GM12878 (cell line): Measurements from ENCODE around the gene KCNH4. TPM values are rescaled to one million over a fixed set of nuclear protein-coding genes. Genes with fewer than 3 reads are reported as not detected.

ENCODE experiments used
- CBX5 ChIP-seq: sonication (generic); IDR thresholded peaks from 2 replicates; pipeline ENCODE4 v1.6.1; 2016; ENCODE audit warnings: low read depth, moderate library complexity, mild to moderate bottlenecking, inconsistent platforms
- CHD4 ChIP-seq: fragments of 200-600 bp; sonication (generic); IDR thresholded peaks from 2 replicates; pipeline ENCODE4 v1.6.1; 2016; ENCODE audit warnings: mild to moderate bottlenecking
- CREM ChIP-seq: IDR thresholded peaks from 2 replicates; pipeline ENCODE4 v1.6.1; 2014; ENCODE audit warnings: antibody characterized with exemption, low read depth
- HCFC1 ChIP-seq: fragments of 150-350 bp; IDR thresholded peaks from 2 replicates; pipeline ENCODE4 v1.6.1; 2014; ENCODE audit warnings: low read length
- IKZF2 ChIP-seq, 2 experiments: fragments of 450-650 bp; IDR thresholded peaks; 2 replicates each; pipeline ENCODE4 v1.6.1; 2017; ENCODE audit warnings: mild to moderate bottlenecking in 2 of 2, moderate library complexity in 2 of 2
- JUNB ChIP-seq: IDR thresholded peaks from 2 replicates; pipeline ENCODE4 v1.6.1; 2016; ENCODE audit warnings: antibody characterized with exemption, mild to moderate bottlenecking
- LARP7 ChIP-seq: fragments of 450-650 bp; IDR thresholded peaks from 2 replicates; pipeline ENCODE4 v1.6.1; 2017; ENCODE audit warnings: mild to moderate bottlenecking
- NR2C2 ChIP-seq: IDR thresholded peaks from 2 replicates; pipeline ENCODE4 v1.6.1; 2011; ENCODE audit warnings: borderline replicate concordance, low read depth; ENCODE audit not compliant: control insufficient read depth, insufficient read length
- RAD21 ChIP-seq: IDR thresholded peaks from 2 replicates; pipeline ENCODE4 v1.6.1; 2011; ENCODE audit warnings: mild to moderate bottlenecking, low read depth, low read length, moderate library complexity; ENCODE audit not compliant: insufficient read depth
- RAD51 ChIP-seq: fragments of 450-650 bp; IDR thresholded peaks from 2 replicates; pipeline ENCODE4 v1.6.1; 2016; ENCODE audit warnings: moderate library complexity, mild to moderate bottlenecking, inconsistent platforms
- RELA ChIP-seq: fragments of 450-650 bp; IDR thresholded peaks from 2 replicates; pipeline ENCODE4 v1.8.0; 2014; ENCODE audit warnings: borderline replicate concordance; ENCODE audit not compliant: partially characterized antibody
- RUNX3 ChIP-seq: IDR thresholded peaks from 2 replicates; pipeline ENCODE4 v1.6.1; 2012; ENCODE audit warnings: low read length, inconsistent platforms
- TARDBP ChIP-seq: IDR thresholded peaks from 2 replicates; pipeline ENCODE4 v1.6.1; 2016; ENCODE audit warnings: borderline replicate concordance
- YBX1 ChIP-seq: fragments of 450-650 bp; IDR thresholded peaks from 2 replicates; pipeline ENCODE4 v1.6.1; 2016; ENCODE audit warnings: antibody characterized with exemption
- ZBED1 ChIP-seq: IDR thresholded peaks from 2 replicates; pipeline ENCODE4 v1.6.1; 2016; ENCODE audit warnings: borderline replicate concordance
- ZNF24 ChIP-seq: fragments of 450-650 bp; IDR thresholded peaks from 2 replicates; pipeline ENCODE4 v1.6.1; 2017; ENCODE audit warnings: antibody characterized with exemption, mild to moderate bottlenecking
- ZNF384 ChIP-seq: IDR thresholded peaks from 2 replicates; pipeline ENCODE4 v1.6.1; 2012; ENCODE audit warnings: low read depth, mild to moderate bottlenecking, low read length, improper control_type of control experiment, borderline replicate concordance
- ZSCAN29 ChIP-seq: fragments of 450-650 bp; IDR thresholded peaks from 2 replicates; pipeline ENCODE4 v1.6.1; 2017; ENCODE audit warnings: mild to moderate bottlenecking, moderate library complexity
- polyA plus RNA-seq, 11 experiments: library from polyadenylated mRNA; depleted of rRNA in 4 of 11; unstranded in 6 of 11; stranded (reverse) in 5 of 11; fragments of >200 nt; fragmentation: Nextera tagmentation in 4 of 11; fragmentation: Illumina TruSeq in 1 of 11; extraction: Ambion mirVana in 4 of 11; extraction: Trizol in 1 of 11; gene quantifications; 1 replicate in 1 of 11; 2 replicates in 10 of 11; pipeline versions ENCODE4 v1.2.1 to v1.2.3, GENCODE V29; 2011 to 2016; ENCODE audit warnings: inconsistent platforms in 2 of 11, missing spikeins in 2 of 11, low read depth in 1 of 11
- total RNA-seq, 4 experiments: library from RNA; depleted of rRNA in 3 of 4; stranded (reverse); fragments of >200 nt in 3 of 4; fragmentation: Illumina TruSeq in 1 of 4; extraction: Trizol in 1 of 4; gene quantifications; 2 replicates each; pipeline versions ENCODE4 v1.2.1 to v1.2.3, GENCODE V29; 2013 to 2021
- TF ChIP-seq, protein P1 (sequence below): fragments of 450-650 bp; formaldehyde crosslinking; IDR thresholded peaks from 2 replicates; pipeline ENCODE4 v1.4.0; 2022; ENCODE audit warnings: mild to moderate bottlenecking, moderate library complexity
- TF ChIP-seq, protein P2 (sequence below): IDR thresholded peaks from 2 replicates; pipeline ENCODE4 v1.6.1; 2011; ENCODE audit warnings: mild to moderate bottlenecking, low read depth, low read length, moderate library complexity; ENCODE audit not compliant: insufficient replicate concordance
- TF ChIP-seq, protein P3 (sequence below): fragments of 450-650 bp; IDR thresholded peaks from 2 replicates; pipeline ENCODE4 v1.6.1; 2016; ENCODE audit warnings: mild to moderate bottlenecking
- TF ChIP-seq, protein P4 (sequence below): IDR thresholded peaks from 2 replicates; pipeline ENCODE4 v1.6.1; 2012; ENCODE audit warnings: low read depth, low read length, improper control_type of control experiment
- TF ChIP-seq, protein P5 (sequence below): fragments of 450-650 bp; IDR thresholded peaks from 2 replicates; pipeline ENCODE4 v1.6.1; 2017; ENCODE audit warnings: borderline replicate concordance

KCNH4 gene
- total and polyA plus RNA-seq, 10 of the 15 experiments (the other 5 are each of a cell fraction or from before 2014, with no cell fraction given): 0.03 to 0.88 (median 0.10) TPM; not detected in 2

DNA sequence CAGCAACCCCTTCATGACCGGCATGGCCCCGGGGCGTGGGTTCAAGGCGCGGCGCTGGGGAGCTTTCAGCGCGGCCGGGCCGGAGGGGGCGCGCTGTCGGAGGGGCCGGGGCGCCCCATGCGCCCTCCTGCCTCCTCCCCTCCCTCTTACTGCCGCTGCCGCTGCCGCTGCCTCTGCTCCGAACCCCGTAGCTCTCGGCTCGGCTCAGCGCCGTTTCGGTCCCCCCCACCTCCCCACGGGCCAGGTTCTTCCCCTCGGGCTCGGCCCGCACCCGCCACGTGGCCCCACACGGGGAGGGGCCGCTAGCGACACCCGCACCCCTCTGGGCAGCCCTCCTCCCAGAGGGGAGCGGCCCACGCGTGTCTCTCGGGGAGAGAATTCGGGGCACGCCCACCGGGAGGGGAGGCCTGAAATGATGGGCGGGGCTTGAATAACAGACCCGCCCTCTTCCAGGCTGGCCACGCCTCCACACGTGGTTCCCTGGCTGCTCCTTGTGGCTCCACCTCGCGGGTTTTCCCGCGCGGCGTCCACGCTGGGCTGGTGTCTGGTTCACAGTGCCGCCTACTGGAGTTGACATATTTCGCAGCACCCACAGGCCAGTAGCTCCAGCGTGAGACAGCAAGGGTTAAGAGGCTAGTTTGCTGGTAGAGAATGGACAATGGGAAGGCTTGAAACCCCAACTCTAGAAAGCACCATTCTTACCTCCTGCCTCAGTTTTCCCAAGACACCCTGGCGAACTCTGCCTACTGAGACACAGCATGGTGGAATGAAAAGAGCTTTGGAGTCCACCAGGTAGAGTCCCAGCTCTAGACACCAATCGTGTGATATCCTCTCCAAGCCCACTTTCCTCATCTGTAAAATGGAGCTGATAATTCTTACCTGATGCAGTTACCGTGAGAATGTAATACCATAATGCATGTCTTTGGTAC, at the start of gene KCNH4 (continued):
- TF ChIP-seq, protein P1, sequence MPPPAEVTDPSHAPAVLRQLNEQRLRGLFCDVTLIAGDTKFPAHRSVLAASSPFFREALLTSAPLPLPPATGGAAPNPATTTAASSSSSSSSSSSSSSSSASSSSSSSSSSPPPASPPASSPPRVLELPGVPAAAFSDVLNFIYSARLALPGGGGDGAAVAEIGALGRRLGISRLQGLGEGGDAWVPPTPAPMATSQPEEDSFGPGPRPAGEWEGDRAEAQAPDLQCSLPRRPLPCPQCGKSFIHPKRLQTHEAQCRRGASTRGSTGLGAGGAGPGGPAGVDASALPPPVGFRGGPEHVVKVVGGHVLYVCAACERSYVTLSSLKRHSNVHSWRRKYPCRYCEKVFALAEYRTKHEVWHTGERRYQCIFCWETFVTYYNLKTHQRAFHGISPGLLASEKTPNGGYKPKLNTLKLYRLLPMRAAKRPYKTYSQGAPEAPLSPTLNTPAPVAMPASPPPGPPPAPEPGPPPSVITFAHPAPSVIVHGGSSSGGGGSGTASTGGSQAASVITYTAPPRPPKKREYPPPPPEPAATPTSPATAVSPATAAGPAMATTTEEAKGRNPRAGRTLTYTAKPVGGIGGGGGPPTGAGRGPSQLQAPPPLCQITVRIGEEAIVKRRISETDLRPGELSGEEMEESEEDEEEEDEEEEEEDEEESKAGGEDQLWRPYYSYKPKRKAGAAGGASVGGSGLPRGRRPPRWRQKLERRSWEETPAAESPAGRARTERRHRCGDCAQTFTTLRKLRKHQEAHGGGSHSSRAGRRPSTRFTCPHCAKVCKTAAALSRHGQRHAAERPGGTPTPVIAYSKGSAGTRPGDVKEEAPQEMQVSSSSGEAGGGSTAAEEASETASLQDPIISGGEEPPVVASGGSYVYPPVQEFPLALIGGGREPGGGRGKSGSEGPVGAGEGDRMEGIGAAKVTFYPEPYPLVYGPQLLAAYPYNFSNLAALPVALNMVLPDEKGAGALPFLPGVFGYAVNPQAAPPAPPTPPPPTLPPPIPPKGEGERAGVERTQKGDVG (CRISPR knock-in tag): no peak
- no peak for TF ChIP-seq TARDBP
- peak; percentile 82 for TF ChIP-seq RELA
- TF ChIP-seq RUNX3: peak; percentile 58; the same call in 1 of the 2 replicates
- TF ChIP-seq CHD4: no peak
- no peak for TF ChIP-seq CBX5
- peak; percentile 52; the same call in 1 of the 2 replicates for TF ChIP-seq CREM
- no peak for TF ChIP-seq NR2C2
- TF ChIP-seq YBX1: no peak
- no peak for TF ChIP-seq JUNB
- TF ChIP-seq, protein P2, sequence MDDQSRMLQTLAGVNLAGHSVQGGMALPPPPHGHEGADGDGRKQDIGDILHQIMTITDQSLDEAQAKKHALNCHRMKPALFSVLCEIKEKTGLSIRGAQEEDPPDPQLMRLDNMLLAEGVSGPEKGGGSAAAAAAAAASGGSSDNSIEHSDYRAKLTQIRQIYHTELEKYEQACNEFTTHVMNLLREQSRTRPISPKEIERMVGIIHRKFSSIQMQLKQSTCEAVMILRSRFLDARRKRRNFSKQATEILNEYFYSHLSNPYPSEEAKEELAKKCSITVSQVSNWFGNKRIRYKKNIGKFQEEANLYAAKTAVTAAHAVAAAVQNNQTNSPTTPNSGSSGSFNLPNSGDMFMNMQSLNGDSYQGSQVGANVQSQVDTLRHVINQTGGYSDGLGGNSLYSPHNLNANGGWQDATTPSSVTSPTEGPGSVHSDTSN: peak; percentile 31
- TF ChIP-seq HCFC1: 0 out of 2 replicates have a peak, but pooled peaks have one; percentile 7
- peak; percentile 76 for TF ChIP-seq RAD21
- TF ChIP-seq, protein P3, sequence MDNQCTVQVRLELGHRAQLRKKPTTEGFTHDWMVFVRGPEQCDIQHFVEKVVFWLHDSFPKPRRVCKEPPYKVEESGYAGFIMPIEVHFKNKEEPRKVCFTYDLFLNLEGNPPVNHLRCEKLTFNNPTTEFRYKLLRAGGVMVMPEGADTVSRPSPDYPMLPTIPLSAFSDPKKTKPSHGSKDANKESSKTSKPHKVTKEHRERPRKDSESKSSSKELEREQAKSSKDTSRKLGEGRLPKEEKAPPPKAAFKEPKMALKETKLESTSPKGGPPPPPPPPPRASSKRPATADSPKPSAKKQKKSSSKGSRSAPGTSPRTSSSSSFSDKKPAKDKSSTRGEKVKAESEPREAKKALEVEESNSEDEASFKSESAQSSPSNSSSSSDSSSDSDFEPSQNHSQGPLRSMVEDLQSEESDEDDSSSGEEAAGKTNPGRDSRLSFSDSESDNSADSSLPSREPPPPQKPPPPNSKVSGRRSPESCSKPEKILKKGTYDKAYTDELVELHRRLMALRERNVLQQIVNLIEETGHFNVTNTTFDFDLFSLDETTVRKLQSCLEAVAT: no peak
- no peak for TF ChIP-seq IKZF2 (IDR thresholded peaks at IDR 0.05)
- TF ChIP-seq RAD51: peak; percentile 82
- no peak for TF ChIP-seq ZBED1
- 0 out of 2 replicates have a peak, but pooled peaks have one; percentile 24 for TF ChIP-seq ZSCAN29
- TF ChIP-seq, protein P4, sequence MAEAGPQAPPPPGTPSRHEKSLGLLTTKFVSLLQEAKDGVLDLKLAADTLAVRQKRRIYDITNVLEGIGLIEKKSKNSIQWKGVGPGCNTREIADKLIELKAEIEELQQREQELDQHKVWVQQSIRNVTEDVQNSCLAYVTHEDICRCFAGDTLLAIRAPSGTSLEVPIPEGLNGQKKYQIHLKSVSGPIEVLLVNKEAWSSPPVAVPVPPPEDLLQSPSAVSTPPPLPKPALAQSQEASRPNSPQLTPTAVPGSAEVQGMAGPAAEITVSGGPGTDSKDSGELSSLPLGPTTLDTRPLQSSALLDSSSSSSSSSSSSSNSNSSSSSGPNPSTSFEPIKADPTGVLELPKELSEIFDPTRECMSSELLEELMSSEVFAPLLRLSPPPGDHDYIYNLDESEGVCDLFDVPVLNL: peak; percentile 85
- TF ChIP-seq LARP7: 0 out of 2 replicates have a peak, but pooled peaks have one; percentile 71
- TF ChIP-seq, protein P5, sequence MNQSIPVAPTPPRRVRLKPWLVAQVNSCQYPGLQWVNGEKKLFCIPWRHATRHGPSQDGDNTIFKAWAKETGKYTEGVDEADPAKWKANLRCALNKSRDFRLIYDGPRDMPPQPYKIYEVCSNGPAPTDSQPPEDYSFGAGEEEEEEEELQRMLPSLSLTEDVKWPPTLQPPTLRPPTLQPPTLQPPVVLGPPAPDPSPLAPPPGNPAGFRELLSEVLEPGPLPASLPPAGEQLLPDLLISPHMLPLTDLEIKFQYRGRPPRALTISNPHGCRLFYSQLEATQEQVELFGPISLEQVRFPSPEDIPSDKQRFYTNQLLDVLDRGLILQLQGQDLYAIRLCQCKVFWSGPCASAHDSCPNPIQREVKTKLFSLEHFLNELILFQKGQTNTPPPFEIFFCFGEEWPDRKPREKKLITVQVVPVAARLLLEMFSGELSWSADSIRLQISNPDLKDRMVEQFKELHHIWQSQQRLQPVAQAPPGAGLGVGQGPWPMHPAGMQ: no peak
- no peak for TF ChIP-seq ZNF24
- no peak for TF ChIP-seq ZNF384
